Measurements from ENCODE around the gene CLIP1. TPM values are rescaled to one million over a fixed set of nuclear protein-coding genes. Genes with fewer than 3 reads are reported as not detected.

The CLIP1 gene
- total RNA-seq, 1 donor from 2014 or later = 70.0 TPM

DNA sequence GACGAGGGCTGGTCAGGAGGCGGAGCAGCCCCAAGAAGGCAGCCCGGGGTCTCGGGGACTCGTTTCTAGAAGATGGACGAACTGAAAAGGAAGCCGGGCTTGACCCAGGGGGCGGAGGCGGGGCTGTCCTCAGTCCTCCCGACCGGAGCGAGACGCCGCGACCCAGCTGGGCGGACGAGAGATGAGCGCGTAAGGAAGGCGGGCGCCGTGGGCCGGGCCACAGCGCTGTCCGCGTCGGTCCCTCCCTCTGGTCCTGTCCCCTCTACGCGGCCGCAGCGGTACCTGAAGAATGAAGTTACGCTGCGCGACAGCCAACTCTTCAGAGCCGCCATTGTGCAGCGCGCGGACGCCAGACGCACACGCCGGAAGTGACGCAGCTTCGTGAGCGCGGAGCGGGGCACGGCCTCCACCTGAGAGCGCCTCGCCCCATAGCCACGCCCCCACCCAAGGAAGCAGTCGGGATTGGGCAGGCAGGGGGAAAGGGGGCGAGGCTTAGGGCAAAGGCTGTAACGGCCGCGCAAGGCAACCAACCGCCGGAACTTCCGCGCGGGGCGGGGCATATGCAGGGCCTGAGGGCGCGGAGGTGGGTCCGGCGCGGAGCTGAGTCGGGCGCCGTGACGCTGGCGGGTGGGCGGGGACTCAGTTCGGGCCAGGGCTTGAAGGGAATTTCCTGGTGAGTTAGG is 196.6 kb downstream of the CLIP1 start, which contains the start of gene DIABLO:
Gene DIABLO, minus strand, starts transcription at position 370 of the 683 bp plus-strand sequence. Its CDS starts 38 bp downstream, at position 332.
- Histone ChIP-seq H3K27ac (ENCODE audit: low read depth, low read length) (peak within 1 kb of the TSS; percentile 95), H3K4me1 (ENCODE audit: insufficient read depth, low read length) (peaks cover 14% of the 10 kb centered on the region), H3K79me2 (ENCODE audit: insufficient read depth, low read length) (peaks cover 47% of the 10 kb centered on the region), H3K4me3 (ENCODE audit: insufficient read depth, low read depth, low read length) (peak within 1 kb of the TSS; percentile 88), H3K9ac (ENCODE audit: low read length) (peak within 1 kb of the TSS; percentile 94), H3K9me3 (ENCODE audit: insufficient read depth, low read depth, low read length) (no peaks in the 10 kb centered on the region), H3K4me2 (ENCODE audit: low read length) (peak within 1 kb of the TSS; percentile 85), H3K27me3 (ENCODE audit: insufficient read depth, low read length) (no peaks in the 10 kb centered on the region), H4K20me1 (ENCODE audit: insufficient read depth, low read length) (peaks cover 51% of the 10 kb centered on the region), H2AFZ (ENCODE audit: low read depth, low read length) (peak within 1 kb of the TSS; percentile 94), H3K36me3 (ENCODE audit: insufficient read depth, low read length) (peaks cover 16% of the 10 kb centered on the region)
- TF ChIP-seq, protein P1, sequence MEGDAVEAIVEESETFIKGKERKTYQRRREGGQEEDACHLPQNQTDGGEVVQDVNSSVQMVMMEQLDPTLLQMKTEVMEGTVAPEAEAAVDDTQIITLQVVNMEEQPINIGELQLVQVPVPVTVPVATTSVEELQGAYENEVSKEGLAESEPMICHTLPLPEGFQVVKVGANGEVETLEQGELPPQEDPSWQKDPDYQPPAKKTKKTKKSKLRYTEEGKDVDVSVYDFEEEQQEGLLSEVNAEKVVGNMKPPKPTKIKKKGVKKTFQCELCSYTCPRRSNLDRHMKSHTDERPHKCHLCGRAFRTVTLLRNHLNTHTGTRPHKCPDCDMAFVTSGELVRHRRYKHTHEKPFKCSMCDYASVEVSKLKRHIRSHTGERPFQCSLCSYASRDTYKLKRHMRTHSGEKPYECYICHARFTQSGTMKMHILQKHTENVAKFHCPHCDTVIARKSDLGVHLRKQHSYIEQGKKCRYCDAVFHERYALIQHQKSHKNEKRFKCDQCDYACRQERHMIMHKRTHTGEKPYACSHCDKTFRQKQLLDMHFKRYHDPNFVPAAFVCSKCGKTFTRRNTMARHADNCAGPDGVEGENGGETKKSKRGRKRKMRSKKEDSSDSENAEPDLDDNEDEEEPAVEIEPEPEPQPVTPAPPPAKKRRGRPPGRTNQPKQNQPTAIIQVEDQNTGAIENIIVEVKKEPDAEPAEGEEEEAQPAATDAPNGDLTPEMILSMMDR (IDR thresholded peaks at IDR 0.05; ENCODE audit: insufficient read depth, low read depth, low read length) = no peak
- no peak for TF ChIP-seq EZH2 (IDR thresholded peaks at IDR 0.05; ENCODE audit: insufficient read depth, low read length)
- FAIRE-seq (peak; percentile 88), DNase-seq (ENCODE audit: low read depth) (peak; percentile 96)
- H3K27ac Mint-ChIP-seq (ENCODE audit: unreplicated experiment) = peak within 1 kb of the TSS; percentile 91
- H3K4me3 Mint-ChIP-seq (ENCODE audit: unreplicated experiment) = peak within 1 kb of the TSS; percentile 90
- H3K36me3 Mint-ChIP-seq (ENCODE audit: low read depth, unreplicated experiment) = peaks cover 14% of the 10 kb centered on the region
- H3K4me1 Mint-ChIP-seq (ENCODE audit: low read depth, unreplicated experiment) = peaks cover 26% of the 10 kb centered on the region
- no peaks in the 10 kb centered on the region for H3K9me3 Mint-ChIP-seq (ENCODE audit: unreplicated experiment)
- H3K27me3 Mint-ChIP-seq (ENCODE audit: low read depth, unreplicated experiment) = no peaks in the 10 kb centered on the region

Other genes with a start within 250 kb of the CLIP1 start
- gene IL31, start 248.4 kb downstream of the CLIP1 start, total RNA-seq = not detected in 2 replicates
- gene LRRC43, start 239.5 kb downstream of the CLIP1 start, total RNA-seq = 0.72 and 0.73 TPM in 2 replicates
- gene B3GNT4, start 219.0 kb downstream of the CLIP1 start, total RNA-seq = 0.54 and 0.62 TPM in 2 replicates
- 87.6 and 91.6 TPM in 2 replicates for gene DIABLO, start 196.6 kb downstream of the CLIP1 start, total RNA-seq
- 31.6 and 34.3 TPM in 2 replicates for gene VPS33A, start 156.2 kb downstream of the CLIP1 start, total RNA-seq
- 23.8 and 25.3 TPM in 2 replicates for gene ZCCHC8, start 78.3 kb upstream of the CLIP1 start, total RNA-seq
- gene RSRC2, start 104.3 kb upstream of the CLIP1 start, total RNA-seq = 55.6 and 56.3 TPM in 2 replicates
- 8.6 and 10.6 TPM in 2 replicates for gene KNTC1, start 104.6 kb upstream of the CLIP1 start, total RNA-seq